ENCODE data around the gene WSCD2.

The WSCD2 gene

DNA sequence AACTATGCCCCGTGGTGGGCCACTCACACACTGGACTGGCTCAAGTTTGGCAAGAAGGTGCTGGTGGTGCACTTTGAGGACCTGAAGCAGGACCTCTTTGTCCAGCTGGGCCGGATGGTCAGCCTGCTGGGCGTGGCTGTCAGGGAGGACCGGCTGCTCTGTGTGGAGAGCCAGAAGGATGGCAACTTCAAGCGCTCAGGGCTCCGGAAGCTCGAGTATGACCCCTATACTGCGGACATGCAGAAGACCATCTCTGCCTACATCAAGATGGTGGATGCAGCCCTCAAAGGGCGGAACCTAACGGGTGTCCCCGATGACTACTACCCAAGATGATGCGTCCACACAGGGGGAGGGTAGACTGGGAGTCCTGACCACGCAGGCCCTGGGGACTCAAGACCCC lies 118.9 kb downstream of the WSCD2 start:
- H3K27me3 Mint-ChIP-seq = peaks cover 16% of the 10 kb centered on the region
- no peak for ATAC-seq
- H3K27ac Mint-ChIP-seq = no peak overlapping the region
- no peaks in the 10 kb centered on the region for H3K9me3 Mint-ChIP-seq
- DNase-seq = no peak
- no peaks in the 10 kb centered on the region for H3K36me3 Mint-ChIP-seq (ENCODE audit: low read depth)
- no peaks in the 10 kb centered on the region for H3K4me1 Mint-ChIP-seq
- no peak overlapping the region for H3K4me3 Mint-ChIP-seq

DNA sequence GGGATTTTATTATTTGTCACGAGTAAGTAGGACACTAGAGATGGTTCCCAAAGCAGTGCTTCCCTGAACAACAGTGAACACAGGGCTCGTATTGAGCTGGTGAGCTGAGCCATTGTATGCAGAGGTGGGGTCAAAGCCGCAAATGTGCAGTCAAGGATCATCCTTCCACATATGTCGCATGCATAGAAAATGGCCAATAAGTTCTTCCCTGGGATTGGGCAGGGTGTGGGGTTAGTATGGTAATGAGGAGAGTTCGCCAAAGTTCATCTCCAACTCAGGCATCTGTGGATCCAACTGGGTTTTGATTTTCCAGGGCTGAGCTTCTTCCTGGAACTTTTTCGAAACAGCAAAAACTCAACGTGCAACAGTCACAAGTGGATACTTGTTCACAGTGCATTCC lies 123.4 kb downstream of the WSCD2 start:
- ATAC-seq (no peak), DNase-seq (no peak)
- H3K27ac Mint-ChIP-seq = no peak overlapping the region
- no peak overlapping the region for H3K4me3 Mint-ChIP-seq
- H3K36me3 Mint-ChIP-seq (ENCODE audit: low read depth) = no peaks in the 10 kb centered on the region
- H3K27me3 Mint-ChIP-seq = peaks cover 18% of the 10 kb centered on the region
- H3K4me1 Mint-ChIP-seq = peaks cover 3% of the 10 kb centered on the region
- no peaks in the 10 kb centered on the region for H3K9me3 Mint-ChIP-seq

DNA sequence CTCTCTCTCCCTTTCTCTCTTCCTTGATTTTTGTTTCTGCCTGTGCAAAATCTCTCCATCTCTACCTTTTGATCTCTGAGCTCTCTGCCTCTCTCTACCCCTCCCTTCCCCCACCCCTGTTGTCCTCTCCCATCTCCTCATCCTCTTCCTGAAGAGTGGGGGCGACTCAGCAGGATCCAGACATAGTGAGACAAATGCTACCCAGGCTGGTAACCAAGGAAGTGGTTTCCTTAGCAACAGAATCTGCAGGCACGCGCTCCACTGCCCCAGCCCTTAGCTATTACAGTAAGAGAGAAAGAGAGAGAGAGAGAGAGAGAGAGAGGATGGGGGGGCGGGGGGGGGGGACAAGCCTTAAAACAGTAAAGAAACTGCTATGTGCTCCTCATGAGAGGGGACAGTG lies 124.5 kb downstream of the WSCD2 start:
- DNase-seq (no peak), ATAC-seq (no peak)
- no peak overlapping the region for H3K4me3 Mint-ChIP-seq
- peaks cover 18% of the 10 kb centered on the region for H3K27me3 Mint-ChIP-seq
- peaks cover 3% of the 10 kb centered on the region for H3K4me1 Mint-ChIP-seq
- no peak overlapping the region for H3K27ac Mint-ChIP-seq
- H3K36me3 Mint-ChIP-seq (ENCODE audit: low read depth) = no peaks in the 10 kb centered on the region
- no peaks in the 10 kb centered on the region for H3K9me3 Mint-ChIP-seq

DNA sequence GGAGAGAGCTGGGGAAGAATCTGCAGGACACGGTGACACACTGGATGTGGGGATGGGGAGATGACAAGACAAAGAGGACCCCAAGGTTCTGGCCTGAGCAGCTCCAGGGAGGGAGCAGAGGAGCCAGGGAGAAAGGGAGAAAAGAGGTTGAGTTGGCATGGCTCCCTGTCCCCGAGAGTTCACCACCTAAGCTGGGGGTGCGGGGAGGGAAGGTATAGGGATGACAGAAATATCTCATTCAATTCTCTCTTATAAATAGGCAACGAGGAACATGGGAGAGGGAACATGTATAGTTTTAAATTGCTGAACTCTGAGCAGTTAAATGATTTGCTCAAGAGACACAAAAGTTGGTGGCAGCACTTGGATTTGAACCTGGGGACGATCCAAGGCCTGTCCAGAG lies 124.9 kb downstream of the WSCD2 start:
- no peak overlapping the region for H3K4me3 Mint-ChIP-seq
- ATAC-seq = no peak
- H3K36me3 Mint-ChIP-seq (ENCODE audit: low read depth) = no peaks in the 10 kb centered on the region
- no peak overlapping the region for H3K27ac Mint-ChIP-seq
- peaks cover 16% of the 10 kb centered on the region for H3K27me3 Mint-ChIP-seq
- H3K4me1 Mint-ChIP-seq = peaks cover 3% of the 10 kb centered on the region
- DNase-seq = no peak
- no peaks in the 10 kb centered on the region for H3K9me3 Mint-ChIP-seq

- Mint-ChIP-seq H3K27me3 (peaks cover 12% of the 10 kb centered on the region), H3K4me1 (peaks cover 3% of the 10 kb centered on the region), H3K36me3 (ENCODE audit: low read depth) (no peaks in the 10 kb centered on the region), H3K4me3 (no peak overlapping the region), H3K9me3 (peaks cover 5% of the 10 kb centered on the region), H3K27ac (no peak overlapping the region)
- DNase-seq (no peak), ATAC-seq (no peak)
These were observed 125.6 kb downstream of the WSCD2 start for GRCh38 chr12:108254517-108255251.

GRCh38 chr12:108255252-108255602 lies 126.1 kb downstream of the WSCD2 start:
- Mint-ChIP-seq H3K27ac (no peak overlapping the region), H3K4me1 (peaks cover 3% of the 10 kb centered on the region), H3K27me3 (peaks cover 12% of the 10 kb centered on the region), H3K4me3 (no peak overlapping the region), H3K36me3 (ENCODE audit: low read depth) (no peaks in the 10 kb centered on the region), H3K9me3 (peaks cover 10% of the 10 kb centered on the region)
- no peak for ATAC-seq
- no peak for DNase-seq

- peaks cover 5% of the 10 kb centered on the region for H3K27me3 Mint-ChIP-seq
- H3K4me1 Mint-ChIP-seq = peaks cover 3% of the 10 kb centered on the region
- ATAC-seq = no peak
- no peak overlapping the region for H3K27ac Mint-ChIP-seq
- H3K9me3 Mint-ChIP-seq = peaks cover 21% of the 10 kb centered on the region
- no peaks in the 10 kb centered on the region for H3K36me3 Mint-ChIP-seq (ENCODE audit: low read depth)
- no peak for DNase-seq
- H3K4me3 Mint-ChIP-seq = no peak overlapping the region
These were observed 127.9 kb downstream of the WSCD2 start for GRCh38 chr12:108257004-108257403.

DNA sequence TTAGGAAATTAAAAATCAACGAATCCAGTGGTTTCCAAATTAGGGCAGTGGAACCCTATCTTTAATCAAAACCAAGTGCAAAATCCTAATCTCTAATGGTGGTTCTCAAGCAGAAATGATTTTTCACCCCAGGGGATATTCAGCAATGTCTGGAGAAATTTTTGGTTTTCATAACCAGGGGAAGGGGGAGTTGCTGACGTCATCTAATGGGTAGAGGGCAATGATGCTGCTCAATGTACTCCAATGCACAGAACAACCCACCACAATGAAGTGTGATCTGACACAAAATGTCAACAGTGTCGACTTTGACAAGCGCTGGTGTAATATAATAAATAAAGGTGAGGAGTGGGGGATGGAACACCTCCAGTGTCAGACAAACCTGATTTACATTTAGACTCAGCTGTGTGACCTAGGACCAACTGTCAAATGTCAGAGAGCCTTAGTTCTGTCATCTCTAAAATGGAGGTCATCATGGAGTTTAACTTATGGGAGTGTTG lies 128.6 kb downstream of the WSCD2 start:
- DNase-seq (no peak), ATAC-seq (no peak)
- Mint-ChIP-seq H3K36me3 (ENCODE audit: low read depth) (no peaks in the 10 kb centered on the region), H3K4me3 (no peak overlapping the region), H3K4me1 (peaks cover 3% of the 10 kb centered on the region), H3K9me3 (peaks cover 25% of the 10 kb centered on the region), H3K27me3 (peaks cover 2% of the 10 kb centered on the region), H3K27ac (no peak overlapping the region)

GRCh38 chr12:108260039-108260438 lies 131.0 kb downstream of the WSCD2 start:
- H3K27ac Mint-ChIP-seq = no peak overlapping the region
- DNase-seq = no peak
- no peaks in the 10 kb centered on the region for H3K4me1 Mint-ChIP-seq
- no peak overlapping the region for H3K4me3 Mint-ChIP-seq
- peaks cover under 1% of the 10 kb centered on the region for H3K27me3 Mint-ChIP-seq
- H3K36me3 Mint-ChIP-seq (ENCODE audit: low read depth) = no peaks in the 10 kb centered on the region
- H3K9me3 Mint-ChIP-seq = peaks cover 26% of the 10 kb centered on the region
- no peak for ATAC-seq

GRCh38 chr12:108260969-108261368 lies 131.9 kb downstream of the WSCD2 start:
- Mint-ChIP-seq H3K36me3 (ENCODE audit: low read depth) (no peaks in the 10 kb centered on the region), H3K9me3 (peaks cover 26% of the 10 kb centered on the region), H3K4me1 (no peaks in the 10 kb centered on the region), H3K27me3 (peaks cover 1% of the 10 kb centered on the region), H3K27ac (no peak overlapping the region), H3K4me3 (no peak overlapping the region)
- DNase-seq (no peak), ATAC-seq (no peak)

DNA sequence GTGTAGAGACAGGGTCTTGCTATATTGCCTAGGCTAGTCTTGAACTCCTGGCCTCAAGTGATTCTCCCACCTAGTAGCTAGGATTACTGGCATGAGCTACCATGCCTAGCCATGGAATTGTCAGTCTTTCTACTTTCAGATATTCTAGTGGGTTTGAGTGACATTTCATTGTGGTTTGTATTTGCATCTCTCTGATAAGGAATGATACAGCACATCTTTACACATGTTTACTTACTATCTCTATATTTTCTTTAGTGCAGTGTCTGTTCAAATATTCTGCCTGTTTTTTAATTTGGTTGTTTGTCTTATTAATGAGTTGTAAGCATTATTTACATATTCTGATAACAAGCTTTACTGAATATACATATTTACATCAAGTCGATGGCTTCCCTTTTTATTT lies 136.4 kb downstream of the WSCD2 start:
- no peak overlapping the region for H3K4me3 Mint-ChIP-seq
- DNase-seq (no peak), ATAC-seq (no peak)
- peaks cover 2% of the 10 kb centered on the region for H3K27me3 Mint-ChIP-seq
- H3K27ac Mint-ChIP-seq = no peak overlapping the region
- H3K9me3 Mint-ChIP-seq = peaks cover 13% of the 10 kb centered on the region
- no peaks in the 10 kb centered on the region for H3K4me1 Mint-ChIP-seq
- H3K36me3 Mint-ChIP-seq (ENCODE audit: low read depth) = no peaks in the 10 kb centered on the region

DNA sequence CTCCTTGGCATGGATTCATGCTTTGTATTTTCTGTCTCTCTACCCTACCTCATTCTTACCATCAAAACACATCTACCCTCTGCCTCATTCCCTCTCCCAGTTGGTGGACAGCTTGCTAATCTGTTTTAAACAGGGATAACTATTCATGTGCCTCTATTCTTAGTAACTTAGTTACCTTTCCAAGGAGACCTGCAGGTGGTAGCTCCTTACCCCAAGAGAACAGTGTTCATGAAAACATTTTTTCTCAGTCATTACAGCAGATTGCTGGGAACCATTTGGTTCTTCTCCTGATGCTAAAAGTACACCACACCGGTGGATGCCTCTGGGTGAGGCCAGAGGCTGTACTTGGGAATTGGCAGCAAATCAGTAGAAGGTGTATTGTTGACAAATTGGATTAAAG lies 137.0 kb downstream of the WSCD2 start:
- no peaks in the 10 kb centered on the region for H3K4me1 Mint-ChIP-seq
- ATAC-seq (no peak), DNase-seq (no peak)
- no peak overlapping the region for H3K4me3 Mint-ChIP-seq
- no peak overlapping the region for H3K27ac Mint-ChIP-seq
- H3K27me3 Mint-ChIP-seq = peaks cover 2% of the 10 kb centered on the region
- no peaks in the 10 kb centered on the region for H3K36me3 Mint-ChIP-seq (ENCODE audit: low read depth)
- peaks cover 7% of the 10 kb centered on the region for H3K9me3 Mint-ChIP-seq

DNA sequence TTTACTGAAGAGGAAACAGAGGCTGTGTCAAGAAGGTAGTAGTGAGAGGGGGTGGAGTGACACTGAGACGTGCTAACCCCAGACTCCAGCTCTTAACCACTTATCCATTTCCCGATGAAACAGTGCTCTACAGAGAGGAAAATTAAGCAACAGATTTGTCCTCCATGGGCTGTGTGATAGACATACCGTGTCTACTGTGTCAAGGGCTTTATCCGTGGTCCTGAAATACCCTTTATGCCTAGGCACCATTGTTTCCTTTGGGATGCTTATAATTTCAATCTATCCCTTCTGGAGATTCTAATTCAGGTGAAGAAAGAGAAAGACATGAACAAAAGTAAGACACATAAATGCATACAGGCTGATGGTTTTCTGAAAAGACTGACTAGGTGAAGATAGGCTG lies 138.4 kb downstream of the WSCD2 start:
- ATAC-seq (no peak), DNase-seq (no peak)
- H3K36me3 Mint-ChIP-seq (ENCODE audit: low read depth) = no peaks in the 10 kb centered on the region
- peaks cover 2% of the 10 kb centered on the region for H3K27me3 Mint-ChIP-seq
- peaks cover 3% of the 10 kb centered on the region for H3K9me3 Mint-ChIP-seq
- no peak overlapping the region for H3K4me3 Mint-ChIP-seq
- no peak overlapping the region for H3K27ac Mint-ChIP-seq
- no peaks in the 10 kb centered on the region for H3K4me1 Mint-ChIP-seq

DNA sequence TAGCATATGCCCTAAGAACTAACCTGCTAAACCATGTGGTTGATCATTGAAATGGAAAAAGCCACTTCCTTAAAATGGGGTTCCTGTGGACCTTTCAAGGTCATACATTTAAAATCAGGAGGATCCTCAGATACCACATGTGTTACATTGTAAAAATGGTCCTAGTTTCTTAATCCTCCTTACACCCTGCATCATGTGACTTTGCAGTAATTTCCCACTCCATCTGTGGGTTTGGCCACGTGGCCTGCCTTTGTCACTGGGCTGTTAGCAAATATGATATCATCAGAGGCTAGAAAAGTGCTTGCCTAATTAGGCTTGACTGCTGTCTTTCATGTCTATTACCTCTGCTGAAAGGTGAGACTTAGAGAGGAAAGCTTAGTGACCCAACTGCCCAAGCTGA lies 139.3 kb downstream of the WSCD2 start:
- Mint-ChIP-seq H3K4me1 (no peaks in the 10 kb centered on the region), H3K9me3 (no peaks in the 10 kb centered on the region), H3K27me3 (peaks cover 2% of the 10 kb centered on the region), H3K27ac (no peak overlapping the region), H3K36me3 (ENCODE audit: low read depth) (no peaks in the 10 kb centered on the region), H3K4me3 (no peak overlapping the region)
- ATAC-seq (no peak), DNase-seq (no peak)

DNA sequence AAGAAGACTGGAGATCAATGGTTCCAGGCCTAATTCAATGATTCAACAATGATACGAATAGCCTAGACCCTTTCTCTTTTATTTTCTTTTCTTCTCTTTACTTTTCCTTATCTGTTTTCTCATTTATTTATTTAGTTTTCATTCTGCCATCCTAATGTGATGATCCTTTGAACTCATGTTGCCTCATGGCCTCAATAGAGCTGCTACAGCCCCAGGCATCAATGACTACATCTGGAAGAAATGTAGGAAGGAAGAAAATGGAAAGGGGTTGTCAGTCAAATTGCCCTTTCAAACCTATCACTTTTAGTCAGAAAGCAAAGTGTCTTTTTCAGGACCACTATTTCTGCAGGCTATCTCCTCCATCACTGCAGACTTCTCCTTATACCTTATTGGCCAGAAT lies 140.1 kb downstream of the WSCD2 start:
- H3K27me3 Mint-ChIP-seq = peaks cover 2% of the 10 kb centered on the region
- no peaks in the 10 kb centered on the region for H3K9me3 Mint-ChIP-seq
- H3K27ac Mint-ChIP-seq = no peak overlapping the region
- no peaks in the 10 kb centered on the region for H3K36me3 Mint-ChIP-seq (ENCODE audit: low read depth)
- no peaks in the 10 kb centered on the region for H3K4me1 Mint-ChIP-seq
- H3K4me3 Mint-ChIP-seq = no peak overlapping the region
- no peak for DNase-seq
- ATAC-seq = no peak

All from activated naive CD8-positive, alpha-beta T cell treated with anti-CD3 and anti-CD28 coated beads, Interleukin-2, amount 50 U/mL, for 24 hours (primary cell).